Measurements from ENCODE around the gene VPS35.
"Not testable (repeated sequence)": the region's sequence is repeated elsewhere in the genome, so short reads cannot be mapped to it uniquely, and the experiment has no call there.

DNA sequence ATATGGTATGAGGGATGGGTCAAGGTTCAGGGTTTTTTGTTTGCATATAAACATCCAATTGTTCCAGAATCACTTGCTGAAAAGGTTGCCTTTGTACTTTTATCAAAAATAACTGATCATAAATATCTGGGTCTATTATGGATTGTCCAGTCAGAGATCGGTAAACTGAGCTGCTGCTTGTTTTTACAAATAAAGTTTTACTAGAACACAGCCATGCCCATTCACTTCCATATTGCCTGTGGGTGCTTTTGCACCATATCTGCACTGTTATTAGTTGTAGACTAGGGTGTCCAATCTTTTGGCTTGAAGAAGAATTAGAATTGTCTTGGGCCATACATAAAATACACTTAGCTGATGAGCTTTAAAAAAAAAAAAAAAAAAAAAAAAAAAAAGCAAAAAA, 11.0 kb downstream of the VPS35 start:
- not testable (repeated sequence) for TF ChIP-seq BHLHE40 (IDR thresholded peaks at IDR 0.05; ENCODE audit: low read depth, low read length); CTCF (IDR thresholded peaks at IDR 0.05); CEBPB (IDR thresholded peaks at IDR 0.05); MAX (IDR thresholded peaks at IDR 0.05); POLR2A (IDR thresholded peaks at IDR 0.05; ENCODE audit: low read length); RCOR1 (IDR thresholded peaks at IDR 0.05; ENCODE audit: low read depth, low read length); CHD4 (IDR thresholded peaks at IDR 0.05; ENCODE audit: borderline replicate concordance)

Measured in A549 (cell line).